ENCODE results near the gene RB1. TPM values are rescaled to one million over a fixed set of nuclear protein-coding genes. Genes with fewer than 3 reads are reported as not detected.

RB1 gene
- total and polyA plus RNA-seq, 2 donors (not counting 3 experiments of a cell fraction or from before 2014, with no cell fraction given) = 8.0 to 41.2 TPM

GRCh38 chr13:48268019-48268418 is 35.5 kb upstream of the RB1 start:
- CTCF ChIA-PET = no interaction called here
- Histone ChIP-seq H3K9ac (replicated peaks; ENCODE audit: extremely low read depth, insufficient read depth, low read length) (no peak overlapping the region), H3K4me2 (ENCODE audit: insufficient read depth, low read length) (no peak overlapping the region), H3K36me3 (ENCODE audit: control insufficient read depth in 2 of 2, extremely low read depth in 1 of 2, insufficient read depth in 2 of 2, low read length in 2 of 2) (peaks cover 0 to 9% of the 10 kb centered on the region in 2 experiments), H3K4me3 (replicated peaks in 1 of 3; ENCODE audit: insufficient read depth in 1 of 3, low read depth in 1 of 3, low read length in 3 of 3) (no peak overlapping the region), H2AFZ (ENCODE audit: low read depth, low read length) (no peak overlapping the region), H3K27me3 (ENCODE audit: control insufficient read depth in 2 of 2, insufficient read depth in 2 of 2, low read length in 2 of 2) (no peaks in the 10 kb centered on the region), H4K20me1 (replicated peaks; ENCODE audit: control insufficient read depth, extremely low read depth, insufficient read depth, low read length) (no peaks in the 10 kb centered on the region), H3K9me3 (replicated peaks; ENCODE audit: control insufficient read depth, insufficient read depth, low read length) (no peaks in the 10 kb centered on the region), H3K27ac (ENCODE audit: insufficient read depth, low read depth, low read length) (no peak overlapping the region), H3K79me2 (ENCODE audit: control insufficient read depth, insufficient read depth, low read length) (no peaks in the 10 kb centered on the region), H3K9me1 (replicated peaks; ENCODE audit: control insufficient read depth, extremely low read depth, insufficient read depth, low read length) (no peaks in the 10 kb centered on the region), H3K4me1 (ENCODE audit: control insufficient read depth, extremely low read depth, insufficient read depth, low read length) (no peaks in the 10 kb centered on the region)
- dilution Hi-C loops (cut with MboI; ENCODE audit: extremely low pct_ligation_motif_present, low sequenced_read_pairs) = no loop called here
- no TSS peak for BruUV-seq (replicated peaks)
- no peak for TF ChIP-seq POLR2A (IDR thresholded peaks at IDR 0.05; ENCODE audit: low read depth, low read length)
- no peak for TF ChIP-seq GATA2 (IDR thresholded peaks at IDR 0.05; ENCODE audit: insufficient read depth, insufficient read length, low read depth, low read length)
- intact Hi-C loops (cut with micrococcal nuclease) = no loop called here
- DNase-seq (ENCODE audit: low read depth, low spot score) (no peak), FAIRE-seq (no peak)
- POLR2A ChIA-PET = no interaction called here

- DNase-seq (ENCODE audit: low read depth, low spot score) (no peak), FAIRE-seq (no peak)
- Histone ChIP-seq H3K4me3 (replicated peaks in 1 of 3; ENCODE audit: insufficient read depth in 1 of 3, low read depth in 1 of 3, low read length in 3 of 3) (no peak overlapping the region), H3K9me3 (replicated peaks; ENCODE audit: control insufficient read depth, insufficient read depth, low read length) (no peaks in the 10 kb centered on the region), H3K27me3 (ENCODE audit: control insufficient read depth in 2 of 2, insufficient read depth in 2 of 2, low read length in 2 of 2) (no peaks in the 10 kb centered on the region), H3K27ac (ENCODE audit: insufficient read depth, low read depth, low read length) (no peak overlapping the region), H3K4me2 (ENCODE audit: insufficient read depth, low read length) (no peak overlapping the region), H2AFZ (ENCODE audit: low read depth, low read length) (no peak overlapping the region), H3K9me1 (replicated peaks; ENCODE audit: control insufficient read depth, extremely low read depth, insufficient read depth, low read length) (no peaks in the 10 kb centered on the region), H3K4me1 (ENCODE audit: control insufficient read depth, extremely low read depth, insufficient read depth, low read length) (no peaks in the 10 kb centered on the region), H3K36me3 (ENCODE audit: control insufficient read depth in 2 of 2, extremely low read depth in 1 of 2, insufficient read depth in 2 of 2, low read length in 2 of 2) (peaks cover 0 to 4% of the 10 kb centered on the region in 2 experiments), H4K20me1 (replicated peaks; ENCODE audit: control insufficient read depth, extremely low read depth, insufficient read depth, low read length) (no peaks in the 10 kb centered on the region), H3K79me2 (ENCODE audit: control insufficient read depth, insufficient read depth, low read length) (no peaks in the 10 kb centered on the region), H3K9ac (replicated peaks; ENCODE audit: extremely low read depth, insufficient read depth, low read length) (no peak overlapping the region)
- no TSS peak for BruUV-seq (replicated peaks)
- dilution Hi-C loops (cut with MboI; ENCODE audit: extremely low pct_ligation_motif_present, low sequenced_read_pairs) (no loop called here), intact Hi-C loops (cut with micrococcal nuclease) (no loop called here)
- ChIA-PET CTCF (no interaction called here), POLR2A (no interaction called here)
- TF ChIP-seq CTCF (IDR thresholded peaks at IDR 0.05; ENCODE audit: extremely low read depth in 1 of 2, insufficient read depth in 1 of 2, low read depth in 1 of 2, low read length in 2 of 2) = no peak
- no peak for TF ChIP-seq POLR2AphosphoS5 (IDR thresholded peaks at IDR 0.05; ENCODE audit: insufficient read depth, low read depth, low read length)
- no peak for TF ChIP-seq FOS (IDR thresholded peaks at IDR 0.05; ENCODE audit: borderline replicate concordance, insufficient read depth, low read length)
- TF ChIP-seq MYC (IDR thresholded peaks at IDR 0.05; ENCODE audit: low read depth, low read length) = no peak
- no peak for TF ChIP-seq JUN (IDR thresholded peaks at IDR 0.05; ENCODE audit: borderline replicate concordance, insufficient read depth, insufficient read length, low read depth)
- TF ChIP-seq MAX (IDR thresholded peaks at IDR 0.05; ENCODE audit: insufficient read depth, insufficient read length) = no peak
- no peak for TF ChIP-seq GATA2 (IDR thresholded peaks at IDR 0.05; ENCODE audit: insufficient read depth, insufficient read length, low read depth, low read length)
- no peak for TF ChIP-seq EZH2 (IDR thresholded peaks at IDR 0.05; ENCODE audit: borderline replicate concordance, low read depth, low read length, severe bottlenecking)
- no peak for TF ChIP-seq POLR2A (IDR thresholded peaks at IDR 0.05; ENCODE audit: low read depth, low read length)
Measured at GRCh38 chr13:48273346-48273745, 30.2 kb upstream of the RB1 start.

Measured in endothelial cell of umbilical vein (primary cell).